GM13977 (cell line): ENCODE measurements around the gene HPN.
"Not testable (repeated sequence)": the region's sequence is repeated elsewhere in the genome, so short reads cannot be mapped to it uniquely, and the experiment has no call there.

ENCODE experiments used
- DNase-seq: peaks from one replicate; pipeline ENCODE4 v3.0.0; 2012; ENCODE audit warnings: low spot score
- in situ Hi-C: fragments of 300-500 bp; cut with MboI; formaldehyde crosslinking; loops from one replicate; pipeline ENCODE4 v1.12.0; 2022; ENCODE audit warnings: low sequenced_read_pairs, low pct_unique_long_range_greater_than_20kb, mixed read lengths, inconsistent platforms; ENCODE audit not compliant: unreplicated experiment
- TF ChIP-seq, protein P1 (sequence below): IDR thresholded peaks from 2 replicates; pipeline ENCODE4 v1.5.1; 2012; ENCODE audit warnings: mild to moderate bottlenecking, control low read depth; ENCODE audit not compliant: insufficient read depth; ENCODE audit errors: extremely low read depth, missing control alignments

The HPN gene

DNA sequence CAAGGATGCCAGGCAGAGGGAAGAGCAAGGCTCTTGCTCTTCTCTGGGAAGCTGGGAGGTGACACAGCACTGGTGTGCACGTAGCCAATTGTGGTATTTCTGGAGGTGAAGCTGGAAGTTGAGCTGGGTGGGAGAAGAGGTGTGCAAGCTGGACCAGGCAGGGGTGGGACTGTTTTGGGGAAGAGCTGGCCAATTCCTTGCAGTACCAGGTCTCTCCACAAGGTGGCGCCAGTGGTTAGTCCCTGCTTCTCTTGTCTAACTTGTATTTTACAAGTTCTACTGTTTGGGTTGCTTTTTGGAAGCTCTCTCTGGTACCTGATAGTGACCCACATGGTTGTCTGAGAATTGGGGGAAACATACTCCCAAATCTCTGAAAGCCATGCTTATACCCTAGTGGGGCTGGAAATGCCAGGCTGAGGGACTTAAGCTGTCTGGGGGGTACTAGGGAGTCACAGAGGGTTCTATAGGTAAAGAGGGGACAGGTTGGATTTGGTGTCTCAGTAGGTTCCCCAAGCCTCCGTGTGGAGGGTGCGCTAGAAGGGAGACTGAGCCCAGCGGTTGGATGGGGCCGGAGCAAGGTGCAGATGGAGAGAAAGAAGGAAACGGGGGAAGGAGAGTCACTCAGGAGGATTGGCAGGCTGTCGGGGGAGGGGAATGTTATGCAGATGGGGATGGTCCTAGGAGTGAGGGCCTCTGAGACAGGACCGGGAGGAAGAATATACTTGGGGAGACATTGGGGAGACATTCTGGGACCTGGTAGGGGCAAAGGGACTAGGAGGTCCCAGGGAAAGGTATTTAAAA lies 3.0 kb downstream of the HPN start:
- peak; percentile 83 for DNase-seq
- TF ChIP-seq, protein P1, sequence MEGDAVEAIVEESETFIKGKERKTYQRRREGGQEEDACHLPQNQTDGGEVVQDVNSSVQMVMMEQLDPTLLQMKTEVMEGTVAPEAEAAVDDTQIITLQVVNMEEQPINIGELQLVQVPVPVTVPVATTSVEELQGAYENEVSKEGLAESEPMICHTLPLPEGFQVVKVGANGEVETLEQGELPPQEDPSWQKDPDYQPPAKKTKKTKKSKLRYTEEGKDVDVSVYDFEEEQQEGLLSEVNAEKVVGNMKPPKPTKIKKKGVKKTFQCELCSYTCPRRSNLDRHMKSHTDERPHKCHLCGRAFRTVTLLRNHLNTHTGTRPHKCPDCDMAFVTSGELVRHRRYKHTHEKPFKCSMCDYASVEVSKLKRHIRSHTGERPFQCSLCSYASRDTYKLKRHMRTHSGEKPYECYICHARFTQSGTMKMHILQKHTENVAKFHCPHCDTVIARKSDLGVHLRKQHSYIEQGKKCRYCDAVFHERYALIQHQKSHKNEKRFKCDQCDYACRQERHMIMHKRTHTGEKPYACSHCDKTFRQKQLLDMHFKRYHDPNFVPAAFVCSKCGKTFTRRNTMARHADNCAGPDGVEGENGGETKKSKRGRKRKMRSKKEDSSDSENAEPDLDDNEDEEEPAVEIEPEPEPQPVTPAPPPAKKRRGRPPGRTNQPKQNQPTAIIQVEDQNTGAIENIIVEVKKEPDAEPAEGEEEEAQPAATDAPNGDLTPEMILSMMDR, result peak; percentile 82
- in situ Hi-C loops, result no loop called here

DNA sequence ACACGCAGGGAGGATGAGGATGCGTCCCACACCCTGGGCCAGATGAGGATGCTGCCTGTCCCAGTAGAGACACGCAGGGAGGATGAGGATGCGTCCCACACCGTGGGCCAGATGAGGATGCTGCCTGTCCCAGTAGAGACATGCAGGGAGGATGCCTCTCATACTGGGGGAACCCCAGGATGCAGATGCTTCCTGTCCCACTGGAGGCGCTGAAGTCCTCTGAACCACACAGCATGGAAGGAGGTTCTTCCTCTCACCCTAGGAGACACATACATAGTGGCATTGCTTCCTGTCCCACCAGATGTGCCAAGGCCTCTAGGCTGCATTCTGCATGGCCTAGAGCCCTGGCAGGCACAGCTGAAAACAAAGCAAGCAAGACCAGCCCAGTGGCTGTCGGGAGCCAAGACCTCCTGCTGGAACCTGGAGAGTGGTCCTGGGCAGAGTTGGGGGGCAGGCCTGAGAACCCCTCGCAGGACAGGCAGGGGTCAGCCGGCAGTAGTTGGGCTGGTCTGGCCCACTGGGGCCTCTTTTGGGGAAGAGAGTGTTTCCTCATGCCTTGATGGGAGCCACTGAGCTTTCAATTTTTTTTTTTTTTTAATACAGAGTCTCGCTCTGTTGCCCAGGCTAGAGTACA lies 4.3 kb downstream of the HPN start:
- in situ Hi-C loops, result no loop called here
- peak; percentile 81 for DNase-seq
- TF ChIP-seq, protein P1, result peak; percentile 43

DNA sequence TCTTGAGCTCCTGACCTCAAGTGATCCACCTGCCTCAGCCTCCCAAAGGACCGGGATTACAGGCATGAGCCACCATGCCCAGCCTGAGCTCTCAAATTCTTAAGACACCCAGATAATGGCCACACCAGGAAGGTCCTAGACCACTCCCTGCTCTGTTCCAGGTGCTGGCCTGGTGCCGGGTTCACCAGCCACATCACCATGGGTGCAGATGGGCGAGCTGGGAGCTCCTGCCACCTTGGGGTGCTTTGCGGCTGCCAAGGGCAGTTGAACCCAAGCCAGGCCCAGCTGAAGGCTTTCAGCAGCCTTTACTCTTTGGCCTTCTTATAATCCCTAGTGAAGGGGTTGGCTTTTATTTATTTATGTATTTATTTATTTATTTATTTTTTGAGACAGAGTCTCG lies 4.9 kb downstream of the HPN start:
- in situ Hi-C loops, result no loop called here
- TF ChIP-seq, protein P1, result no peak
- DNase-seq, result no peak

DNA sequence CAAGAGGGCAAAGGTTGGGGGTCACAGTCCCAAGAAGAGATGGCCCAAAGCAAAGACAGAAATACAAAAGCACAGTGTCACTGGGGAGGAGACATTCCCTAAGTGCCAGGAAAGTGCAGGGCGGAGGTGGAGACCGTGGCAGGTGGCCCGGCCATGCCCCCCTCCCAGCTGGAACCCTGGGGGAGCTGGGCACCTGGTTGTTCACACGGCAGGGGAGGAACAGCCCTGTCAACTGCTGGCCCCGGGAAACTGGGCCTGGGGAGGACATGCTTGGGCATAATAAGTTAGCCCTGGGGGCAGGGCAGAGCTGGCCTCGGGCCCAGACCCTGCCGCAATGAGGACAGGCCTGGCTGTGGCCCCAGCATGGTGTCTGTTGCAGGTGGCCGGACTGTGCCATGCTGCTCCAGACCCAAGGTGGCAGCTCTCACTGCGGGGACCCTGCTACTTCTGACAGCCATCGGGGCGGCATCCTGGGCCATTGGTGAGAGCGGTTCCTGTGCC lies 7.4 kb downstream of the HPN start:
- TF ChIP-seq, protein P1, result no peak
- no peak for DNase-seq
- in situ Hi-C loops, result no loop called here

DNA sequence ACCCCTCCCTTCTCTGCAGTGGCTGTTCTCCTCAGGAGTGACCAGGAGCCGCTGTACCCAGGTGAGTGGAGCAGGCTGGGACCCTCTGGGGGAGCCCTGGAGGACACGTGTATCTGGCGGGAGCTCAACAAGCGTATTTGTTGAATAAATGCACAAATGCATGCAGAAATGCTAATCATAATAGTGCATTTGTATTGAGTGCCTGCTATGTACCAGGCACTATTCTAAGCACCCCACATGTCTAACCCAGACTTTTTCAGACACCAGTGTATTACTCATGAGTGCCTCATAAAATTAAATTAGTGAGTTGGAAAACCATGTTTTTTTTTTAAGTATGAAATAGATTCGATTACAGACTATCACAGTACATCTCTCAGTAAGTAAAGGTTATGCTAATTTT lies 7.9 kb downstream of the HPN start:
- in situ Hi-C loops, result no loop called here
- TF ChIP-seq, protein P1, result no peak
- no peak for DNase-seq

DNA sequence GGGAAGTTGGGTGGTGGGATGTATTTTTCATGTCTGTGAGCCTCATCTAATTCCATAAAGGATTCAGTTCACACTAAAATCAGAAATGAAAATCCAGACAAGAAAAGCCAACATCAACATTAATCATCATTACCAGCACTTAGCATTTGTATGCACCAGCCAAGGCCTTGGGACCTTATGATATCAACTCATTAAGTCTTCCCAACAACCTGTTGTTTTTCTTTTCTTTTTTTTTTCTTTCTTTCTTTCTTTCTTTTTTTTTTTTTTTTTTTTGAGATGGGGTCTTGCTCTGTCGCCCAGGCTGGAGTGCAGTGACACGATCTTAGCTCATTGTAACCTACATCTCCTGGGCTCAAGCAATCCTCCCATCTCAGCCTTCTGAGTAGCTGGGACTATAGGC lies 9.1 kb downstream of the HPN start:
- DNase-seq, in situ Hi-C loops: not testable (repeated sequence)

DNA sequence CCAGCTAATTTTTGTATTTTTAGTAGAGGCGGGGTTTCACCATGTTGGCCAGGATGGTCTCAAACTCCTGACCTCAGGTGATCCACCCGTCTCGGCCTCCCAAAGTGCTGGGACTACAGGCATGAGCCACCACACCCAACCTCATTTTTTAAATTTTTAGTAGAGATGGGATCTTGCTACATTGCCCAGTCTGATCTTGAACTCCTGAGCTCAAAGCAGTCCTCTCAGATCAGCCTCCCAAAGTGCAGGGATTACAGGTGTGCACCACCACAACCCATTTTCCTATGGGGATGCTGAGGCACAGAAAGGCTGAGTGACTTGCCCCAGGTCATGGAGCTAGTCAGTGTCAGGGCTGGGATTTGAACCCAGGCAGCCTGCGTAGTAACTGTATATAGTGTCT lies 9.7 kb downstream of the HPN start:
- DNase-seq, in situ Hi-C loops: not testable (repeated sequence)
